GM19328 (cell line): Measurements from ENCODE around the gene RNH1.
A peak's percentile ranks its signal among the peaks of the same experiment; 100 is the strongest.

ENCODE experiments used
- ATAC-seq: cut with Tn5 transposase; IDR thresholded peaks from one replicate; pipeline ENCODE4 v1.9.1; 2021; ENCODE audit warnings: mild to moderate bottlenecking, moderate library complexity; ENCODE audit not compliant: unreplicated experiment

Gene RNH1

GRCh38 chr11:537622-538430, 30.8 kb upstream of the RNH1 start:
- no peak for ATAC-seq

- peak; percentile 42 for ATAC-seq
Measured at GRCh38 chr11:536841-537621, 30.0 kb upstream of the RNH1 start, which contains the start of gene LRRC56. Gene LRRC56 (plus strand): TSS chr11:537527. CDS start chr11:540685, 3,158 bp downstream.

- ATAC-seq, result peak; percentile 69
Measured at GRCh38 chr11:535519-536454, 28.7 kb upstream of the RNH1 start, which contains the start of gene HRAS. Gene HRAS (minus strand): TSS chr11:535576.

- ATAC-seq, result no peak
Measured at GRCh38 chr11:535210-535518, 28.1 kb upstream of the RNH1 start.

- no peak for ATAC-seq
Measured at GRCh38 chr11:534396-535209, 27.6 kb upstream of the RNH1 start.

GRCh38 chr11:533586-534395, 26.7 kb upstream of the RNH1 start:
- no peak for ATAC-seq

GRCh38 chr11:532986-533585, 26.0 kb upstream of the RNH1 start:
- ATAC-seq, result no peak

- no peak for ATAC-seq
Measured at GRCh38 chr11:532527-532985, 25.5 kb upstream of the RNH1 start.

- no peak for ATAC-seq
Measured at GRCh38 chr11:531919-532526, 25.0 kb upstream of the RNH1 start.

GRCh38 chr11:530960-531831, 24.2 kb upstream of the RNH1 start:
- no peak for ATAC-seq

GRCh38 chr11:529728-530411, 22.8 kb upstream of the RNH1 start:
- no peak for ATAC-seq

GRCh38 chr11:528815-529727, 22.0 kb upstream of the RNH1 start:
- ATAC-seq, result no peak

- no peak for ATAC-seq
Measured at GRCh38 chr11:528166-528814, 21.2 kb upstream of the RNH1 start.

GRCh38 chr11:526192-526591, 19.1 kb upstream of the RNH1 start:
- no peak for ATAC-seq

GRCh38 chr11:521177-521688, 14.2 kb upstream of the RNH1 start:
- ATAC-seq, result no peak
